CD4-positive, CD25-positive, alpha-beta regulatory T cell (primary cell): ENCODE data around the gene IRF2BP2. TPM values are rescaled to one million over a fixed set of nuclear protein-coding genes. Genes with fewer than 3 reads are reported as not detected.

Experiments
- ATAC-seq, 2 donors: fragments of 150-1000 bp; cut with Tn5 transposase; one replicate each; pipeline ENCODE4 v1.10.0; 2021; ENCODE audit warnings: low read depth in 2 of 2, moderate number of reproducible peaks in 2 of 2, moderate library complexity in 1 of 2
- DNase-seq, 3 donors: peaks; one replicate each; pipeline versions ENCODE4 v3.0.0 to v3.0.0-alpha.2; 2012 to 2022; ENCODE audit warnings: mixed read lengths in 1 of 3
- H3K27ac ChIP-seq: one replicate; pipeline ENCODE4 v1.7.0; 2013; ENCODE audit warnings: mild to moderate bottlenecking, low read length; ENCODE audit not compliant: insufficient read depth, poor library complexity, severe bottlenecking
- H3K27me3 ChIP-seq: one replicate; pipeline ENCODE4 v1.7.0; 2013; ENCODE audit warnings: low read length; ENCODE audit not compliant: control insufficient read depth, insufficient read depth
- H3K36me3 ChIP-seq: one replicate; pipeline ENCODE4 v1.7.0; 2013; ENCODE audit warnings: mild to moderate bottlenecking, low read length, moderate library complexity; ENCODE audit not compliant: control insufficient read depth, insufficient read depth
- H3K4me1 ChIP-seq: 2 replicates; pipeline ENCODE4 v1.7.0; 2013; ENCODE audit warnings: mild to moderate bottlenecking, low read length; ENCODE audit not compliant: insufficient read depth, control insufficient read depth, poor library complexity, severe bottlenecking
- H3K4me3 ChIP-seq: one replicate; pipeline ENCODE4 v1.7.0; 2013; ENCODE audit warnings: low read depth, mild to moderate bottlenecking, low read length, moderate library complexity
- H3K9me3 ChIP-seq, 2 experiments: 1 replicate in 1 of 2; 2 replicates in 1 of 2; pipeline ENCODE4 v1.7.0; 2013; ENCODE audit warnings: low read length in 2 of 2, mild to moderate bottlenecking in 1 of 2, moderate library complexity in 1 of 2; ENCODE audit not compliant: control insufficient read depth in 2 of 2
- H3K27ac Mint-ChIP-seq, 3 donors: one replicate each; pipeline ENCODE4 v1.8.0; 2020 to 2022; ENCODE audit warnings: mild to moderate bottlenecking in 3 of 3, mixed read lengths in 3 of 3, moderate library complexity in 2 of 3
- H3K27me3 Mint-ChIP-seq: one replicate; pipeline ENCODE4 v1.8.0; 2022; ENCODE audit warnings: mild to moderate bottlenecking, mixed read lengths
- H3K36me3 Mint-ChIP-seq: one replicate; pipeline ENCODE4 v1.8.0; 2020; ENCODE audit warnings: mixed read lengths
- H3K4me1 Mint-ChIP-seq, 4 donors: one replicate each; pipeline ENCODE4 v1.8.0; 2020 to 2022; ENCODE audit warnings: mixed read lengths in 4 of 4, mild to moderate bottlenecking in 1 of 4
- H3K4me3 Mint-ChIP-seq, 4 donors: one replicate each; pipeline ENCODE4 v1.8.0; 2020 to 2022; ENCODE audit warnings: mild to moderate bottlenecking in 4 of 4, mixed read lengths in 4 of 4, moderate library complexity in 3 of 4
- H3K9me3 Mint-ChIP-seq, 7 donors: one replicate each; pipeline ENCODE4 v1.8.0; 2020 to 2022; ENCODE audit warnings: mixed read lengths in 7 of 7, mild to moderate bottlenecking in 3 of 7, moderate library complexity in 2 of 7
- polyA plus RNA-seq, 4 donors: library from polyadenylated mRNA; unstranded; fragments of 300-500 nt; fragmentation: Illumina TruSeq; gene quantifications; one replicate each; pipeline ENCODE4 v1.2.3, GENCODE V29; 2021
- total RNA-seq: library from RNA; stranded (reverse); gene quantifications from one replicate; pipeline ENCODE4 v1.2.3, GENCODE V29; 2022

The IRF2BP2 gene
- total and polyA plus RNA-seq, 5 donors from 2014 or later, result 21.1 to 375 (median 25.4) TPM

DNA sequence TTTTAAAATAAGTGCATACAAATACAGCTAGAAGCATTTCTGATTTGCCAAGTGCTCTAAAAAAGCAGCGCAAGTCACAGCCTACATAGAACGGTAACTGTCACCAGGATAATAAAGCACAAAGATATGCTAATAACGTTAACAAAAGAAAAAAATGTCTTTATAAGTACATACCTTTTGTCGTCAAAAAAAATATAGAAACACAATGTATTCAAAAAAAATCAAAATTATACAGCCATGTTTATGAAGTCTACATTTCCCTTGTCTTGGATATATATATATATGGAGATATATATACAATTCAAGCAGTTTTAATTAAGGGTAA is 3.2 kb downstream of the IRF2BP2 start:
- Histone ChIP-seq H3K27ac (peak overlapping the region; percentile 98), H3K4me3 (peak overlapping the region; percentile 99), H3K4me1 (peaks cover 72% of the 10 kb centered on the region), H3K9me3 (no peaks in the 10 kb centered on the region), H3K36me3 (peaks cover 18% of the 10 kb centered on the region), H3K27me3 (no peaks in the 10 kb centered on the region)
- ATAC-seq (no peak), DNase-seq (peak in 2 of 3 donors; percentile 22 to 33)
- peaks cover 0 to 2% (median 0%) of the 10 kb centered on the region in 7 donors for H3K9me3 Mint-ChIP-seq
- H3K27me3 Mint-ChIP-seq, result peaks cover 16% of the 10 kb centered on the region
- H3K4me3 Mint-ChIP-seq, result peak overlapping the region; percentile 96 to 98 (median 96)
- peak overlapping the region; percentile 99 to 100 (median 99) for H3K27ac Mint-ChIP-seq
- peaks cover 37 to 61% (median 54%) of the 10 kb centered on the region in 4 donors for H3K4me1 Mint-ChIP-seq
- peaks cover 33% of the 10 kb centered on the region for H3K36me3 Mint-ChIP-seq

DNA sequence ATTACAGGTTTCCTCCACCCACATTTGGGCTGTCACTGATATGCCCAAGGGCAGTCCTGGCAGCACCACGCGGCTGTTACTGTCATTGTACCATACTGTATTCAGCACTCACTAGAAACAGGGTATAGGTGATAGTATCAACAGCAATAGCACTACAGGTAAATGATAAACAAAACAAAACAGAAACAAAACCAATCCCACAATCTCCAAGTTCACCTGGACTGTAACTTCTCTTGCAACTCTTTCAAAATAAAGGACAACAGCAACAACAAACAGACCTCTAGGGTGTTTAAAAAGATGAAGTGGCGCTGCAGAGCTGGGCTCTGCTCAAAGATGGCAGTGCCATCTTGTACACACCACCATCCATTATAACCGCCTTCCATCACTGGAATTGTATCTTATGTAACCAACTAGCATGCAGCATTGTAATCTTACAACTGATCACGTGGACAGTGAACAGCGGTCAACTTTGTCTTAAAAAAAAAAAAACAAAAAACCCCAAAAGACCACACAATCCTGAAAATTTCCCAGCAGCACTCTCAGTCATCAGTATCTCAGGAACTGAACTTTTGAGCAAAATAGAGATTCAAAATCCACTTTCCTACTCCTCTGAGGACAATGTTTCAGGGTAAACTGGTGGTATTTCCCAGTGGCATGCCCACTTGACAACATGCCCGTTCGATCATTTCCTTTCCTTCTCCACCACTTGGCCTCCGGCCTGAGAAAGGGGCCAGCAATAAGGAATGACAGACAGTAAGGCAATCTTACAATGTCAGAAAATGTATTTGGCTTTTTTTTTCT is 3.8 kb downstream of the IRF2BP2 start:
- Mint-ChIP-seq H3K9me3 (peaks cover 0 to 2% (median 0%) of the 10 kb centered on the region in 7 donors), H3K27me3 (peaks cover 12% of the 10 kb centered on the region), H3K27ac (peak overlapping the region; percentile 83 to 99 (median 99)), H3K36me3 (peaks cover 33% of the 10 kb centered on the region), H3K4me3 (peak overlapping the region; percentile 96 to 98 (median 96)), H3K4me1 (peaks cover 38 to 61% (median 54%) of the 10 kb centered on the region in 4 donors)
- Histone ChIP-seq H3K27me3 (no peaks in the 10 kb centered on the region), H3K4me1 (peaks cover 72% of the 10 kb centered on the region), H3K4me3 (peak overlapping the region; percentile 99), H3K36me3 (peaks cover 18% of the 10 kb centered on the region), H3K9me3 (no peaks in the 10 kb centered on the region), H3K27ac (peak overlapping the region; percentile 98)
- ATAC-seq (peak in 1 of 2 donors; percentile 18), DNase-seq (peak; percentile 30 to 64 (median 54))

DNA sequence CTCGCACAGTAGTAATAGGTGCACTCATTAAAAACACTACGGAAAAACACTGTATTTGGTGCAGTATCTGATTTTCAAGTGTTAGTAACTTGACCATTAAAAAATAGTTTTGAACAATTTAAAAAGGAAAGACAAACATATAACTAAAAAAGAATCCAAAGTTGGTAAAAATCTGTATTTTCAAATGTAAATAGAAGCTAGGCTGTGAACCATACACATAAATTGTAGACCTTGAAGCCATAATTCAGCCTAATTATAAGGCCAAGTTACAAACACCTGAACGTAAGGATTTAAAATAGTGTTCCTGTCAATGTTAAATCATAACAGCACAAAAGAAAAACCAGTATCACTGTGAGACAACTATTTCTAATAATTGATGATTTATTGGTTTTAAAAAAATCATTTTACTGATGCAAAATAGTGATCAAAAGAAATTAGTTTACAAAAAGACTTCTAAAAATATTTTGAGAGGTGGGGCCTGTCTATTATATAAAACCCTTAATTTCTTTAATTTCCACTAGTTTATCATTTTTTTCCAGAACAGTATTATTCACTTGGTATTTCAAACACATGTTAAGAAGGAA is 4.5 kb downstream of the IRF2BP2 start:
- H3K27ac Mint-ChIP-seq, result peak overlapping the region; percentile 83 to 99 (median 99)
- H3K9me3 Mint-ChIP-seq, result peaks cover 0 to 2% (median 0%) of the 10 kb centered on the region in 7 donors
- H3K27ac ChIP-seq, result peak overlapping the region; percentile 98
- DNase-seq (no peak), ATAC-seq (no peak)
- H3K4me3 Mint-ChIP-seq, result peak overlapping the region; percentile 96 to 98 (median 96)
- no peaks in the 10 kb centered on the region for H3K27me3 ChIP-seq
- H3K4me3 ChIP-seq, result peak overlapping the region; percentile 99
- peaks cover 10% of the 10 kb centered on the region for H3K27me3 Mint-ChIP-seq
- H3K9me3 ChIP-seq, result no peaks in the 10 kb centered on the region
- peaks cover 76% of the 10 kb centered on the region for H3K4me1 ChIP-seq
- H3K4me1 Mint-ChIP-seq, result peaks cover 44 to 67% (median 57%) of the 10 kb centered on the region in 4 donors
- H3K36me3 Mint-ChIP-seq, result peaks cover 32% of the 10 kb centered on the region
- H3K36me3 ChIP-seq, result peaks cover 18% of the 10 kb centered on the region

DNA sequence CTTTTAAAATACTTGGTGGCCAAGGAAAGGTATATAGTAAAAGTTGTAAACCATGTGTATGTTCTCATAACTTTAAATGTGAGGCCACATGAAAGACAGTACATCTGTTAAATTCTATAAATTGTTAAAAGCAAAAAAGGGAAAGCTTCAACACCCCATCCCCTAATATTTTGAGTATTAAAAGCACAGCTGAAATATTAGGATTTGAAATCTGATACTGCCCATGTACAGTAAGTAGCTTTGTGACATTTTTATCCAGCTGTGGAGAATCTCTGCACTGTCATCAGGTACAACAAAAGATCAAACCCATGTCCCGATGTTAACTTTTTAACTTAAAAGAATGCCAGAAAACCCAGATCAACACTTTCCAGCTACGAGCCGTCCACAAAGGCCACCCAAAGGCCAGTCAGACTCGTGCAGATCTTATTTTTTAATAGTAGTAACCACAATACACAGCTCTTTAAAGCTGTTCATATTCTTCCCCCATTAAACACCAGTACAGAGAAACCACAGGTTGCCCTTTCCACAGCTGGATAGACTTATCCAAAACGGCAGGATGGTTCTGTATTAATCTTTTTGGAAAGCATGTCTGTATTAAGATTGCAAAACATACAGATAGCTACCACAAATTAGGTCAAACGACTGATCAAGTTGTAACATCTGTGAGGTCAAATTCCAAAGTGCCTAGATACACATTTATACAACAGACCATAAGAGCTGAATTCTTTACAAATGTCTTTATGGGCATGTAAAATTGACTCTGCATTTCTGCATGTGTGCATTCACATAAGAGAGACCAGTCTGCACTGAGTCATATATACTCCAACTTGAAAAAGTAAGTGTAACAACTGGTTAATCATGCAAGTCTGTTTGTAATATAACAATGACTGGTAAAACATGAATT is 5.2 kb downstream of the IRF2BP2 start:
- H3K4me3 Mint-ChIP-seq, result peak overlapping the region; percentile 96 to 98 (median 96)
- H3K27ac Mint-ChIP-seq, result peak overlapping the region; percentile 83 to 99 (median 90)
- DNase-seq (peak in 1 of 3 donors; percentile 17), ATAC-seq (no peak)
- peaks cover 44 to 71% (median 59%) of the 10 kb centered on the region in 4 donors for H3K4me1 Mint-ChIP-seq
- H3K27me3 ChIP-seq, result no peaks in the 10 kb centered on the region
- H3K9me3 ChIP-seq, result no peaks in the 10 kb centered on the region
- peaks cover 30% of the 10 kb centered on the region for H3K36me3 Mint-ChIP-seq
- H3K36me3 ChIP-seq, result peaks cover 18% of the 10 kb centered on the region
- no peaks in the 10 kb centered on the region for H3K9me3 Mint-ChIP-seq
- peaks cover 6% of the 10 kb centered on the region for H3K27me3 Mint-ChIP-seq
- H3K27ac ChIP-seq, result peak overlapping the region; percentile 98
- H3K4me3 ChIP-seq, result peak overlapping the region; percentile 99
- peaks cover 79% of the 10 kb centered on the region for H3K4me1 ChIP-seq

DNA sequence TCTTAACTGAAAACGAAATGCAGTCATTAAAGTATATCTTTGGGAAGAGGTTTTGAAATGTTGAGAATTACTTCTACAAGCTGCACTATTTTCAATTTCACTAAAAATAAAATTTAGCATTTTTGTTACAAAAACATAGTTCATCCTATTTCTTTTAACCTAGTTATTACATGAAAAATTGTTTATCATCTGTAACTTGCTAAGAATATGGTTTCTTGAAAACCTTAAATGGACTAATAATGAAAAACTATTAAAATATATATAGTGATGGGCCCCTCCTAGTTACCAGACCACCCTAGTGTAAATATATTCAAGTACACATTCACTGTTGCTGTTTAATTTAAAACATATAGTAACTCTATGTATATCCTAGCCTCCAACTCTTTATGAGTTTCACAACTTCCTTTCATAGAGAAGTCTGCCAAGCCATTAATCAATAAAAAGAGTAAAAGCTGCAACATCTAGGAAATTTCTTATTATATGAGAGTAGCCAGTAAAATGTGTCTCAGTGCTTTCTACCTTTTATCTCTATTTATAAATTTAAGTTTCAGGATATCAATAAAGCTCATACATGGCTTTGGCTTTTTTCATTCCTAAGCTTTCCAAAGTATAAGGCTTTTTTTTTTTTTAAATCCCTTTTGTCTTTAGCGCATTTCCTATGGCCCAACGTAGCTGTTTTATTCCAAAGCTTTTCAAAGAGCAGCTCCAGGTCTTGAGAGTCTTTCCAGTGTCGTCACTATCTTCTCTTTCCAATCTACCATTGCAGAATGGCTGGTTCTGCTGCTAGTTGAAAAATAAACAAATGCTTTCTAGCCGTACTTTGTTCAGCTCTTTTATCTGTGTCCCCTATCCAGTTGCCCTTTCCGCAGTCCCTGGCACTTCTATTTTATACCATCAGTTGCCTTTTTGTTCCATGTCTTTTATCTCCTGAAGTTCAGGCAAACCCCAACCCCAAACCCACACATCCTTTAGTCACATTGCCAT is 6.5 kb downstream of the IRF2BP2 start:
- peaks cover 91% of the 10 kb centered on the region for H3K4me1 ChIP-seq
- H3K4me1 Mint-ChIP-seq, result peaks cover 48 to 79% (median 63%) of the 10 kb centered on the region in 4 donors
- DNase-seq, result no peak

DNA sequence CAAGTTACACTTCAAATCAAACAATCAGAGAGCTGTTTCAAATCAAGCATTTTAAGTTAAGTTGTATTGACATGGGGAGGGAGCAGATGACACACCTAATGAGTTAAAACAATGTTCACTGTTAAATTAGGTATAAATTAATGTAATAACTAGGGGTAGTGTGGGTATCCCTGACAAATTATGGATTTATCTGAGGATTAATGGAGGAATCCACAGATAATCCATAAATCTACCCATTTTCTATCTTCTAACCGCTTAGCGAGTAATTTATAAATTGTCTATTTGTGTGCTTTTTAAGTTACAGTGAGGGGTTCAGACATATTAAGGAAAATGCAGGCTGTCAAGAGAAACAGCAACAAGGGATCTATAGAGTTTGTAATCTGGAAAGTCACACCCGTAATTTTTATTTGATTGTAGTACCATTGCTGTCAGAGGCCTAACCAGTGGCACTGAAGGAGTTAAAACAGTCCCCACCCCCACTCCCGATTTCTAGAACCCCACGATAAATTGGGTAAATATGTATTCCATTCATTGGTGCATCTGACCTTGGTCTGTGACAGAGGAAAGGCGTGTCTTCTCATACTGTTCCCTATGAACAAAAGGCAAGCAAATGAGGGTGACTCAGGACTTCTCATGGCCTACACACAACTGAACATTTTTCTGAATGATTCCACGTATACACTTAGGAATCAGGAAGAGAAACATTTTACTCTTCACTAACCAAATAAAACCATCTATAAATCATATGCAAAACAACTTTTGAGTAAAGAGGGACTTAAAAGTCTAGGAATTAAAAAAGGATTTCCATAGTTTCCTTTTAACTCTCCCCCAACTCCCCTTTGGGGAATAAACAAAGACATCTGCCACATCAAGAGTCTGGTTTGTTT is 7.4 kb downstream of the IRF2BP2 start:
- DNase-seq (peak in 1 of 3 donors; percentile 39), ATAC-seq (no peak)
- no peaks in the 10 kb centered on the region for H3K27me3 ChIP-seq
- peaks cover 90% of the 10 kb centered on the region for H3K4me1 ChIP-seq
- no peaks in the 10 kb centered on the region for H3K9me3 Mint-ChIP-seq
- peak overlapping the region; percentile 99 for H3K4me3 ChIP-seq
- H3K4me3 Mint-ChIP-seq, result peak overlapping the region; percentile 75 to 97 (median 93)
- peak overlapping the region; percentile 79 to 96 (median 89) for H3K27ac Mint-ChIP-seq
- H3K4me1 Mint-ChIP-seq, result peaks cover 47 to 76% (median 61%) of the 10 kb centered on the region in 4 donors
- H3K9me3 ChIP-seq, result no peaks in the 10 kb centered on the region
- H3K27ac ChIP-seq, result peak overlapping the region; percentile 98
- H3K27me3 Mint-ChIP-seq, result no peaks in the 10 kb centered on the region
- peaks cover 23% of the 10 kb centered on the region for H3K36me3 Mint-ChIP-seq
- H3K36me3 ChIP-seq, result peaks cover 16% of the 10 kb centered on the region

More for the DNA sequence above, 6.5 kb downstream of the IRF2BP2 start:
- no peaks in the 10 kb centered on the region for H3K9me3 ChIP-seq
- H3K27me3 Mint-ChIP-seq, result peaks cover 6% of the 10 kb centered on the region
- peaks cover 30% of the 10 kb centered on the region for H3K36me3 Mint-ChIP-seq
- peak overlapping the region; percentile 99 for H3K4me3 ChIP-seq
- H3K36me3 ChIP-seq, result peaks cover 18% of the 10 kb centered on the region
- no peaks in the 10 kb centered on the region for H3K27me3 ChIP-seq
- H3K27ac Mint-ChIP-seq, result peak overlapping the region; percentile 73 to 96 (median 89)
- ATAC-seq, result no peak
- peak overlapping the region; percentile 96 to 98 (median 96) for H3K4me3 Mint-ChIP-seq
- peak overlapping the region; percentile 98 for H3K27ac ChIP-seq
- no peaks in the 10 kb centered on the region for H3K9me3 Mint-ChIP-seq
